H1 (cell line): ENCODE results near the gene TCP11. TPM values are rescaled to one million over a fixed set of nuclear protein-coding genes. Genes with fewer than 3 reads are reported as not detected.

Source experiments
- CTCF ChIA-PET: fragments of 300-600 bp; sonication (Branson Sonifier 250); formaldehyde crosslinking; loops from one replicate; lab custom pipeline; 2021; ENCODE audit not compliant: partially characterized antibody; lab: Charles Lee
- POLR2A ChIA-PET: fragments of 300-600 bp; sonication (Branson Sonifier 250); formaldehyde crosslinking; loops from one replicate; lab custom pipeline; 2021; ENCODE audit warnings: inconsistent platforms; ENCODE audit not compliant: partially characterized antibody; lab: Charles Lee
- DNase-seq, 2 experiments: peaks; one replicate each; pipeline versions ENCODE4 v3.0.0 to v3.0.0-alpha.2; 2010 to 2022; ENCODE audit warnings: low spot score in 2 of 2, low read depth in 1 of 2, mixed read lengths in 1 of 2
- FAIRE-seq: peaks from 2 replicates; lab custom pipeline; 2011; peaks lifted over from hg19 to GRCh38; lab: Jason Lieb, UNC
- H2AFZ ChIP-seq: 2 replicates; pipeline ENCODE4 v1.8.1; 2012; ENCODE audit warnings: low read length, inconsistent platforms
- H2AK5ac ChIP-seq: 2 replicates; pipeline ENCODE4 v1.6.1; 2013; ENCODE audit warnings: low read depth, low read length
- H2BK120ac ChIP-seq: replicated peaks from 2 replicates; pipeline ENCODE3; 2013; ENCODE audit warnings: low read depth, low read length, inconsistent platforms
- H2BK12ac ChIP-seq: 2 replicates; pipeline ENCODE4 v1.6.1; 2013; ENCODE audit warnings: low read depth, low read length
- H2BK15ac ChIP-seq: 2 replicates; pipeline ENCODE4 v1.6.1; 2013; ENCODE audit warnings: low read length
- H2BK20ac ChIP-seq: 2 replicates; pipeline ENCODE4 v1.6.1; 2013; ENCODE audit warnings: low read length
- H2BK5ac ChIP-seq: 2 replicates; pipeline ENCODE4 v1.6.1; 2013; ENCODE audit warnings: low read depth, low read length
- H3K14ac ChIP-seq: 2 replicates; pipeline ENCODE4 v1.6.1; 2013; ENCODE audit warnings: inconsistent platforms; ENCODE audit not compliant: insufficient read length
- H3K18ac ChIP-seq: 2 replicates; pipeline ENCODE4 v1.6.1; 2013; ENCODE audit warnings: low read length; ENCODE audit errors: extremely low read depth
- H3K23ac ChIP-seq: 2 replicates; pipeline ENCODE4 v1.6.1; 2013; ENCODE audit warnings: inconsistent platforms; ENCODE audit not compliant: insufficient read length
- H3K23me2 ChIP-seq: 2 replicates; pipeline ENCODE4 v1.6.1; 2013; ENCODE audit warnings: low read depth, low read length
- H3K27ac ChIP-seq: 2 replicates; pipeline ENCODE4 v1.6.1; 2011; ENCODE audit warnings: low read depth, low read length, inconsistent platforms
- H3K27me3 ChIP-seq, 4 experiments: replicated peaks in 1 of 4; 1 replicate in 1 of 4; 2 replicates in 3 of 4; pipeline versions ENCODE4 v1.6.1 to v1.8.1; 2011 to 2013; ENCODE audit warnings: low read length in 3 of 4, mild to moderate bottlenecking in 3 of 4, inconsistent platforms in 2 of 4, mixed read lengths in 2 of 4, moderate library complexity in 1 of 4; ENCODE audit not compliant: control insufficient read depth in 3 of 4, insufficient read depth in 3 of 4; ENCODE audit errors: extremely low read depth in 1 of 4
- H3K36me3 ChIP-seq, 4 experiments: 2 replicates each; pipeline versions ENCODE4 v1.6.1 to v1.8.1; 2011 to 2013; ENCODE audit warnings: mild to moderate bottlenecking in 4 of 4, low read length in 3 of 4, moderate library complexity in 2 of 4, control low read depth in 1 of 4, inconsistent platforms in 1 of 4; ENCODE audit not compliant: insufficient read depth in 4 of 4, control insufficient read depth in 2 of 4
- H3K4ac ChIP-seq: replicated peaks from 2 replicates; pipeline ENCODE3; 2013; ENCODE audit warnings: low read length, low read depth, mixed read lengths, inconsistent platforms; ENCODE audit not compliant: insufficient read length
- H3K4me1 ChIP-seq, 4 experiments: replicated peaks in 1 of 4; 1 replicate in 1 of 4; 2 replicates in 3 of 4; pipeline versions ENCODE4 v1.6.1 to v1.8.1; 2011 to 2013; ENCODE audit warnings: low read length in 3 of 4, inconsistent platforms in 2 of 4, mixed read lengths in 1 of 4; ENCODE audit not compliant: insufficient read depth in 4 of 4, control insufficient read depth in 3 of 4
- H3K4me2 ChIP-seq, 2 experiments: 2 replicates each; pipeline versions ENCODE4 v1.6.1 to v1.8.1; 2011 to 2013; ENCODE audit warnings: low read depth in 2 of 2, low read length in 2 of 2, control low read depth in 1 of 2, inconsistent platforms in 1 of 2, mild to moderate bottlenecking in 1 of 2; ENCODE audit not compliant: insufficient read depth in 1 of 2
- H3K4me3 ChIP-seq, 4 experiments: fragments of 200-600, 300-600 bp in 1 of 4; sonication (generic), shearing (Covaris generic), sonication (Bioruptor Twin) in 1 of 4; 2 replicates each; pipeline versions ENCODE4 v1.5.1 to v1.8.1; 2011 to 2016; ENCODE audit warnings: low read length in 4 of 4, low read depth in 3 of 4, control low read depth in 2 of 4, inconsistent platforms in 2 of 4, mild to moderate bottlenecking in 2 of 4, mixed read lengths in 1 of 4, moderate library complexity in 1 of 4; ENCODE audit not compliant: insufficient read depth in 2 of 4; ENCODE audit errors: extremely low read depth in 1 of 4
- H3K56ac ChIP-seq: replicated peaks from 2 replicates; pipeline ENCODE3; 2013; ENCODE audit warnings: low read depth, mild to moderate bottlenecking, mixed read lengths, low read length, inconsistent platforms; ENCODE audit not compliant: insufficient read length
- H3K79me1 ChIP-seq: 2 replicates; pipeline ENCODE4 v1.6.1; 2013; ENCODE audit warnings: low read depth, low read length, control low read depth
- H3K79me2 ChIP-seq, 2 experiments: 2 replicates each; pipeline versions ENCODE4 v1.6.1 to v1.8.1; 2012 to 2013; ENCODE audit warnings: low read length in 2 of 2, mild to moderate bottlenecking in 2 of 2, inconsistent platforms in 1 of 2; ENCODE audit not compliant: insufficient read depth in 2 of 2, control insufficient read depth in 1 of 2
- H3K9ac ChIP-seq, 4 experiments: replicated peaks in 1 of 4; 1 replicate in 1 of 4; 2 replicates in 3 of 4; pipeline versions ENCODE4 v1.6.1 to v1.8.1; 2011 to 2013; ENCODE audit warnings: low read depth in 3 of 4, low read length in 3 of 4, control low read depth in 2 of 4, mild to moderate bottlenecking in 2 of 4, moderate library complexity in 2 of 4, inconsistent platforms in 1 of 4; ENCODE audit errors: extremely low read depth in 1 of 4
- H3K9me3 ChIP-seq, 2 experiments: 2 replicates each; pipeline versions ENCODE4 v1.6.1 to v1.8.1; 2012 to 2013; ENCODE audit warnings: mild to moderate bottlenecking in 2 of 2, moderate library complexity in 2 of 2, control low read depth in 1 of 2, inconsistent platforms in 1 of 2, low read depth in 1 of 2, low read length in 1 of 2, mixed read lengths in 1 of 2; ENCODE audit not compliant: insufficient read depth in 2 of 2
- H4K20me1 ChIP-seq, 2 experiments: replicated peaks in 1 of 2; 2 replicates each; pipeline versions ENCODE3 to v1.8.1; 2011 to 2013; ENCODE audit warnings: inconsistent platforms in 2 of 2, low read length in 2 of 2, mild to moderate bottlenecking in 1 of 2; ENCODE audit not compliant: insufficient read depth in 2 of 2, control insufficient read depth in 1 of 2
- H4K5ac ChIP-seq: 2 replicates; pipeline ENCODE4 v1.6.1; 2013; ENCODE audit warnings: low read length, low read depth, mixed read lengths, inconsistent platforms; ENCODE audit not compliant: insufficient read length
- H4K8ac ChIP-seq: 2 replicates; pipeline ENCODE4 v1.8.0; 2013; ENCODE audit warnings: mild to moderate bottlenecking, moderate library complexity, low read length, inconsistent platforms; ENCODE audit not compliant: insufficient read depth; ENCODE audit errors: extremely low read depth
- H4K91ac ChIP-seq: replicated peaks from 2 replicates; pipeline ENCODE3; 2013; ENCODE audit warnings: low read length, mixed read lengths, inconsistent platforms; ENCODE audit not compliant: insufficient read length
- BCL11A ChIP-seq, 2 experiments: IDR thresholded peaks; one replicate each; pipeline ENCODE4 v1.6.1; 2011; ENCODE audit warnings: low read depth in 2 of 2, low read length in 2 of 2, mild to moderate bottlenecking in 2 of 2
- CBX8 ChIP-seq: fragments of 300-800, 300-1000 bp; sonication (generic); IDR thresholded peaks from 2 replicates; pipeline ENCODE4 v1.7.1; 2016; ENCODE audit warnings: low read depth, low read length, borderline replicate concordance
- CHD1 ChIP-seq: IDR thresholded peaks from 2 replicates; pipeline ENCODE4 v1.6.1; 2012; ENCODE audit warnings: low read depth, low read length, improper control_type of control experiment
- CHD2 ChIP-seq: IDR thresholded peaks from 2 replicates; pipeline ENCODE4 v1.6.1; 2012; ENCODE audit warnings: low read length, improper control_type of control experiment
- CTBP2 ChIP-seq: IDR thresholded peaks from 2 replicates; pipeline ENCODE4 v1.7.0; 2011; ENCODE audit warnings: borderline replicate concordance, mild to moderate bottlenecking, moderate library complexity, mixed read lengths, low read length; ENCODE audit not compliant: insufficient read depth, insufficient read length
- NRF1 ChIP-seq: IDR thresholded peaks from 2 replicates; pipeline ENCODE4 v1.6.1; 2011; ENCODE audit warnings: mild to moderate bottlenecking, low read depth, low read length, improper control_type of control experiment
- SIRT6 ChIP-seq: IDR thresholded peaks from one replicate; pipeline ENCODE4 v1.7.1; 2012; ENCODE audit warnings: low read length, inconsistent platforms
- SP1 ChIP-seq: IDR thresholded peaks from 2 replicates; pipeline ENCODE4 v1.6.1; 2011; ENCODE audit warnings: low read depth, low read length
- SP2 ChIP-seq: IDR thresholded peaks from 2 replicates; pipeline ENCODE4 v1.6.1; 2012; ENCODE audit warnings: mild to moderate bottlenecking, low read length, inconsistent platforms
- SUZ12 ChIP-seq: fragments of 200-600 bp; sonication (generic); IDR thresholded peaks from 2 replicates; pipeline ENCODE4 v1.6.1; 2012; ENCODE audit warnings: mild to moderate bottlenecking, inconsistent platforms, low read length, moderate library complexity, mixed read lengths
- TAF1 ChIP-seq: IDR thresholded peaks from 2 replicates; pipeline ENCODE4 v1.6.1; 2011; ENCODE audit warnings: mild to moderate bottlenecking, low read depth, low read length
- TAF7 ChIP-seq: optimal IDR thresholded peaks from 2 replicates; pipeline ENCODE3; 2011; ENCODE audit warnings: low read depth, mild to moderate bottlenecking, inconsistent platforms, low read length, moderate library complexity, borderline replicate concordance
- WGBS, 2 experiments: shearing (Covaris generic) in 1 of 2; methylation state at CpG; one replicate each; pipeline versions ENCODE4 v1.1.6 to v1.1.7; 2013 to 2015; ENCODE audit warnings: low lambda C conversion rate in 2 of 2, mixed read lengths in 2 of 2, inconsistent platforms in 1 of 2, low coverage in 1 of 2, missing lambda C conversion rate in 1 of 2; ENCODE audit not compliant: insufficient replicate concordance in 2 of 2, insufficient coverage in 1 of 2, insufficient read length in 1 of 2; ENCODE audit errors: extremely low coverage in 1 of 2, missing lambda C conversion rate in 1 of 2; 5-methylcytosine and 5-hydroxymethylcytosine counted together
- polyA plus RNA-seq, 7 experiments: library from polyadenylated mRNA; depleted of rRNA in 3 of 7; stranded (reverse) in 5 of 7; unstranded in 2 of 7; fragments of >200 nt in 5 of 7; fragments of 200-250 nt in 2 of 7; gene quantifications; 1 replicate in 5 of 7; 2 replicates in 1 of 7; 4 replicates in 1 of 7; pipeline versions ENCODE4 v1.2.1 to v1.2.3, GENCODE V29; 2011 to 2013; ENCODE audit warnings: missing spikeins in 2 of 7, mixed read lengths in 2 of 7
- total RNA-seq: library from RNA; stranded (reverse); fragmentation: NEBNext Ultra II Directional; extraction: Animal tissue kit (Norgen Biotek cat#: 25700); gene quantifications from 2 replicates; pipeline ENCODE4 v1.2.1, GENCODE V29; 2021
- TF ChIP-seq, protein P1 (sequence below): IDR thresholded peaks from 2 replicates; pipeline ENCODE4 v1.6.1; 2012; ENCODE audit warnings: inconsistent platforms

The TCP11 gene
- total and polyA plus RNA-seq, 2 of the 8 experiments (the other 6 are each of a cell fraction or from before 2014, with no cell fraction given), result 0.11 TPM; not detected in 1

DNA sequence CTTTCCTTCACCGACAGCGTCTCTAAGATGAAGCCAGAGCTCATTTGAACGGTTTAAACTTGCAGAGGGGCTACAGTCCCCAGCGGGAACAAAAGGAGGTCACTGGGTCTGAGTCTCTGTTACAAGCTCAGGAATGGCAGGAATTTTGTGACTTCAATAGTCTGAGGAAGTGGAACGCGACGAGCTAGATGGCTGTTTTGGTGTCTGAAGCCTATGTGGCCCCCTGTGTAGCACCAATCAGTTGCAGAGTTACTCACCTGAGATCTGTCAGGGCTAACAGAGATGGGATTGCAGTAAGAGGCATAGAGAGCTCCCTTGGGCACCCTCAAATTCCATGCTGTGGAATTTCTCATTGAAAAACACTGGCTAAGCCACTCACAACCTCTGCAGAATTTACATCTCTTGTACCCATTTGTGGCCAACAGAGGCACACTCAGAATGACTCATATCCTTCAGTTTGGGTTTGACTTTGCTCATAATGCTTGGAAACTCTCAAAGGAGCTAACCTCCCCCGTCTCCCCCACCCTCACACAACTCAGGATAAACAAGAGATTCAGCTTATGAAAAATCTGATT, 7.1 kb upstream of the TCP11 start:
- Histone ChIP-seq H2BK12ac (no peak overlapping the region), H2BK20ac (no peak overlapping the region), H3K9ac (no peak overlapping the region), H3K23me2 (no peaks in the 10 kb centered on the region; the same call in 1 of the 2 replicates), H3K14ac (no peak overlapping the region), H2BK15ac (no peak overlapping the region), H3K23ac (no peak overlapping the region), H3K18ac (no peak overlapping the region), H2AK5ac (no peak overlapping the region), H3K36me3 (no peaks in the 10 kb centered on the region), H3K4me1 (peaks cover 0 to 10% (median 7%) of the 10 kb centered on the region in 4 experiments; a peak in 5 of 7 replicates), H2BK5ac (no peak overlapping the region), H3K79me1 (no peaks in the 10 kb centered on the region), H4K5ac (no peak overlapping the region), H3K27ac (no peak overlapping the region), H3K4me2 (peak overlapping the region; percentile 48 to 51), H3K9me3 (no peaks in the 10 kb centered on the region), H4K20me1 (no peaks in the 10 kb centered on the region), H2AFZ (no peak overlapping the region), H3K27me3 (peaks cover 0 to 14% (median 9%) of the 10 kb centered on the region in 4 experiments; a peak in 4 of 7 replicates), H3K4me3 (peak overlapping the region in 1 of 4 experiments; percentile 19; a peak in 2 of 8 replicates), H2BK120ac (no peak overlapping the region), H4K91ac (no peak overlapping the region), H3K56ac (no peak overlapping the region), H4K8ac (no peak overlapping the region), H3K79me2 (no peaks in the 10 kb centered on the region), H3K4ac (no peak overlapping the region)
- FAIRE-seq, result peak; percentile 95
- WGBS, 2 experiments, result 5% methylated on average over 8 of the region's 8 CpGs; no CpG with 5 or more reads in 1 of the 2 experiments
- POLR2A ChIA-PET, result interaction anchor here (0.9 to 1.3 kb wide), 5 partner anchors 24 to 91 kb away, joined by 3 to 4 read pairs (median 3); no protein-coding TSS in a partner anchor
- CTCF ChIA-PET, result interaction anchor here (0.6 to 7.3 kb wide), 17 partner anchors 10 to 495 kb away, joined by 3 to 118 read pairs (median 4); no protein-coding TSS in a partner anchor
- DNase-seq, result peak; percentile 60 to 70
- no peak for TF ChIP-seq SUZ12
- peak; percentile 63; the same call in 1 of the 2 replicates for TF ChIP-seq SP1
- TF ChIP-seq CHD2, result no peak
- no peak for TF ChIP-seq SIRT6
- TF ChIP-seq TAF1, result no peak
- TF ChIP-seq TAF7, result no peak
- no peak for TF ChIP-seq SP2
- TF ChIP-seq, protein P1, sequence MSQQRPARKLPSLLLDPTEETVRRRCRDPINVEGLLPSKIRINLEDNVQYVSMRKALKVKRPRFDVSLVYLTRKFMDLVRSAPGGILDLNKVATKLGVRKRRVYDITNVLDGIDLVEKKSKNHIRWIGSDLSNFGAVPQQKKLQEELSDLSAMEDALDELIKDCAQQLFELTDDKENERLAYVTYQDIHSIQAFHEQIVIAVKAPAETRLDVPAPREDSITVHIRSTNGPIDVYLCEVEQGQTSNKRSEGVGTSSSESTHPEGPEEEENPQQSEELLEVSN, result no peak
- no peak for TF ChIP-seq CHD1
- TF ChIP-seq NRF1, result no peak
- no peak for TF ChIP-seq BCL11A (IDR thresholded peaks at IDR 0.05; ENCODE audit: low read depth in 2 of 2, low read length in 2 of 2)
- TF ChIP-seq CBX8, result no peak
- peak; percentile 74 for TF ChIP-seq CTBP2
